ENCODE results near the gene GID4. TPM values are rescaled to one million over a fixed set of nuclear protein-coding genes. Genes with fewer than 3 reads are reported as not detected.

GID4 gene
- total and polyA plus RNA-seq, 2 of the 4 experiments (the other 2 are of a cell fraction) = 3.9 to 5.6 TPM

DNA sequence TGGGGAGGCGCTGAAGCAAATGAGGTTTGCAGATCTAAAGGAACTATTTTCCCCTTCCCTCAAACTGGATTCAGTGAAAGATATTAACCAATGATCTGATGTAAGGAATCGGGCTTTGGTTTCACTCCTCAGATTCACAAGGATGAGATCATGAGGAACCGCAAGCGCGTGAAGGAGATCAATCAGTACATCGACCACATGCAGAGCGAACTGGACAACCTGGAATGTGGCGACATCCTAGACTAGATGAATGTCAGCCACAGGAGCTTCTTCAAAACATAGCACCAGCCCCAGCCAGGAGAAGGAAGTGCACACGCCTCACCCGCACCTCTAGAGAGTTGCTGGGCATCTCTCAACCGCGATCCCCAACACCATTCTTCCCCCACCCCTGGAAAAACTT, 22.8 kb upstream of the GID4 start:
- H4K8ac ChIP-seq (ENCODE audit: low read depth in 2 of 2, low read length in 2 of 2) = no peak overlapping the region
- no peak overlapping the region for H3K4me2 ChIP-seq (ENCODE audit: low read depth, low read length)
- H3K27me3 ChIP-seq (ENCODE audit: control insufficient read depth, insufficient read depth, low read length) = no peaks in the 10 kb centered on the region
- H4K91ac ChIP-seq (ENCODE audit: insufficient read depth, low read depth, low read length) = no peak overlapping the region
- no peak overlapping the region for H3K4me3 ChIP-seq (ENCODE audit: insufficient read depth, low read depth, low read length)
- 96% methylated on average over 5 of the region's 12 CpGs; no CpG with 5 or more reads in 1 of the 2 experiments for WGBS, 2 experiments (ENCODE audit: extremely low coverage in 2 of 2, insufficient read length in 1 of 2)
- no peak for ATAC-seq (ENCODE audit: low read depth)
- H2BK120ac ChIP-seq (ENCODE audit: low read depth, low read length) = no peak overlapping the region
- TF ChIP-seq NFE2L2 (IDR thresholded peaks at IDR 0.05; ENCODE audit: low read depth, low read length) = no peak
- TF ChIP-seq FOS (IDR thresholded peaks at IDR 0.05; ENCODE audit: low read depth, low read length) = no peak
- TF ChIP-seq, protein P1, sequence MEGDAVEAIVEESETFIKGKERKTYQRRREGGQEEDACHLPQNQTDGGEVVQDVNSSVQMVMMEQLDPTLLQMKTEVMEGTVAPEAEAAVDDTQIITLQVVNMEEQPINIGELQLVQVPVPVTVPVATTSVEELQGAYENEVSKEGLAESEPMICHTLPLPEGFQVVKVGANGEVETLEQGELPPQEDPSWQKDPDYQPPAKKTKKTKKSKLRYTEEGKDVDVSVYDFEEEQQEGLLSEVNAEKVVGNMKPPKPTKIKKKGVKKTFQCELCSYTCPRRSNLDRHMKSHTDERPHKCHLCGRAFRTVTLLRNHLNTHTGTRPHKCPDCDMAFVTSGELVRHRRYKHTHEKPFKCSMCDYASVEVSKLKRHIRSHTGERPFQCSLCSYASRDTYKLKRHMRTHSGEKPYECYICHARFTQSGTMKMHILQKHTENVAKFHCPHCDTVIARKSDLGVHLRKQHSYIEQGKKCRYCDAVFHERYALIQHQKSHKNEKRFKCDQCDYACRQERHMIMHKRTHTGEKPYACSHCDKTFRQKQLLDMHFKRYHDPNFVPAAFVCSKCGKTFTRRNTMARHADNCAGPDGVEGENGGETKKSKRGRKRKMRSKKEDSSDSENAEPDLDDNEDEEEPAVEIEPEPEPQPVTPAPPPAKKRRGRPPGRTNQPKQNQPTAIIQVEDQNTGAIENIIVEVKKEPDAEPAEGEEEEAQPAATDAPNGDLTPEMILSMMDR (conservative IDR thresholded peaks at IDR 0.05; ENCODE audit: low read depth, low read length) = no peak
- TF ChIP-seq BHLHE40 (IDR thresholded peaks at IDR 0.05; ENCODE audit: low read depth, low read length) = no peak
- TF ChIP-seq RCOR1 (IDR thresholded peaks at IDR 0.05; ENCODE audit: insufficient replicate concordance, low read length) = no peak
- no peak for TF ChIP-seq RFX5 (IDR thresholded peaks at IDR 0.05; ENCODE audit: low read depth, low read length)
- no peak for TF ChIP-seq SMC3 (IDR thresholded peaks at IDR 0.05; ENCODE audit: low read depth, low read length)
- DNase-seq = no peak
- no peak overlapping the region for H2AFZ ChIP-seq (replicated peaks; ENCODE audit: low read length, poor library complexity)
- H3K4ac ChIP-seq (ENCODE audit: low read depth, low read length) = no peak overlapping the region
- no peak overlapping the region for H3K9ac ChIP-seq (ENCODE audit: low read depth, low read length)
- CTCF ChIA-PET = no interaction called here
- H2AK9ac ChIP-seq (replicated peaks; ENCODE audit: low read depth, low read length, poor library complexity) = no peak overlapping the region
- H3K9me3 ChIP-seq (ENCODE audit: control insufficient read depth, insufficient read depth, low read length) = no peaks in the 10 kb centered on the region
- H3K18ac ChIP-seq (ENCODE audit: low read depth, low read length) = no peak overlapping the region
- dilution Hi-C loops (cut with HindIII; ENCODE audit: low sequenced_read_pairs, unreplicated experiment) = no loop called here
- in situ Hi-C loops (cut with MboI; ENCODE audit: low sequenced_read_pairs) = no loop called here
- no peak overlapping the region for H3K23ac ChIP-seq (ENCODE audit: low read depth, low read length)
- H2AK5ac ChIP-seq (ENCODE audit: low read depth, low read length) = no peak overlapping the region
- no peak overlapping the region for H3K14ac ChIP-seq (replicated peaks; ENCODE audit: low read depth, low read length)
- no peak overlapping the region for H2BK15ac ChIP-seq (ENCODE audit: low read depth, low read length)
- no peak overlapping the region for H4K5ac ChIP-seq (ENCODE audit: low read depth, low read length)
- intact Hi-C loops (cut with micrococcal nuclease) = no loop called here
- H3K79me1 ChIP-seq (ENCODE audit: low read depth in 1 of 2, low read length in 2 of 2) = peaks cover 0 to 6% of the 10 kb centered on the region in 2 experiments; a peak in 1 of 4 replicates
- H3K4me1 ChIP-seq (ENCODE audit: control insufficient read depth, insufficient read depth, low read length) = no peaks in the 10 kb centered on the region
- H4K20me1 ChIP-seq (ENCODE audit: insufficient read depth, low read length) = no peaks in the 10 kb centered on the region
- H3K36me3 ChIP-seq (ENCODE audit: control insufficient read depth, insufficient read depth, low read length) = peaks cover 11% of the 10 kb centered on the region
- no peaks in the 10 kb centered on the region; the same call in 1 of the 2 replicates for H3K9me1 ChIP-seq (ENCODE audit: insufficient read depth, low read length)
- no peak overlapping the region for H3K27ac ChIP-seq (ENCODE audit: insufficient read depth, low read length)
- no peak overlapping the region for H2BK20ac ChIP-seq (ENCODE audit: low read depth, low read length)
- POLR2A ChIA-PET (ENCODE audit: unreplicated experiment) = no interaction called here
- no peak overlapping the region for H2BK5ac ChIP-seq (ENCODE audit: low read depth, low read length, poor library complexity, severe bottlenecking)
- no peak overlapping the region for H3K56ac ChIP-seq (ENCODE audit: extremely low read depth, insufficient read depth, low read length)
- no TSS peak for BruUV-seq (replicated peaks)

Data from IMR-90 (cell line).